ENCODE data around the gene CCDC167. TPM values are rescaled to one million over a fixed set of nuclear protein-coding genes. Genes with fewer than 3 reads are reported as not detected.

CCDC167 gene
- 45.9 and 110 TPM in 2 replicates for total RNA-seq

GRCh38 chr6:37499433-37500293, at the start of gene CCDC167:
CCDC167 (minus strand) TSS chr6:37499893; CDS start chr6:37499863, 30 bp downstream.

Other genes starting within 250 kb of the CCDC167 start
- 3.9 and 6.2 TPM in 2 replicates for gene TBC1D22B, start 242.1 kb downstream of the CCDC167 start, total RNA-seq
- 3.6 and 4.3 TPM in 2 replicates for gene TMEM217, start 241.7 kb downstream of the CCDC167 start, total RNA-seq
- gene RNF8, start 145.9 kb downstream of the CCDC167 start, total RNA-seq = 35.7 and 38.3 TPM in 2 replicates
- 26.0 and 60.6 TPM in 2 replicates for gene CMTR1, start 66.7 kb downstream of the CCDC167 start, total RNA-seq
- gene MDGA1, start 198.0 kb upstream of the CCDC167 start, total RNA-seq = 0.30 and 0.32 TPM in 2 replicates

All from epithelial cell of umbilical artery (primary cell).